Endothelial cell of umbilical vein (primary cell): ENCODE measurements around the gene CRISPLD2.

Experiments
- CTCF ChIP-seq, 2 donors: IDR thresholded peaks; 1 replicate in 1 of 2; 2 replicates in 1 of 2; pipeline ENCODE4 v1.5.1; 2011; ENCODE audit warnings: low read length in 2 of 2, mild to moderate bottlenecking in 2 of 2, moderate library complexity in 2 of 2, control low read depth in 1 of 2, inconsistent platforms in 1 of 2, low read depth in 1 of 2; ENCODE audit not compliant: insufficient read depth in 1 of 2; ENCODE audit errors: extremely low read depth in 1 of 2
- EZH2 ChIP-seq: IDR thresholded peaks from 2 replicates; pipeline ENCODE4 v1.6.1; 2012; ENCODE audit warnings: borderline replicate concordance, low read depth, mild to moderate bottlenecking, moderate library complexity, low read length, inconsistent platforms; ENCODE audit not compliant: severe bottlenecking
- FOS ChIP-seq: IDR thresholded peaks from 2 replicates; pipeline ENCODE4 v1.6.1; 2011; ENCODE audit warnings: mild to moderate bottlenecking, low read length, moderate library complexity, borderline replicate concordance; ENCODE audit not compliant: insufficient read depth
- GATA2 ChIP-seq: IDR thresholded peaks from 2 replicates; pipeline ENCODE4 v1.7.0; 2011; ENCODE audit warnings: low read depth, mild to moderate bottlenecking, moderate library complexity, mixed read lengths, low read length; ENCODE audit not compliant: insufficient read length, insufficient read depth
- JUN ChIP-seq: IDR thresholded peaks from 2 replicates; pipeline ENCODE4 v1.6.1; 2011; ENCODE audit warnings: borderline replicate concordance, low read depth; ENCODE audit not compliant: insufficient read length, insufficient read depth
- MAX ChIP-seq: IDR thresholded peaks from 2 replicates; pipeline ENCODE4 v1.6.1; 2011; ENCODE audit not compliant: insufficient read depth, insufficient read length
- POLR2A ChIP-seq: IDR thresholded peaks from 2 replicates; pipeline ENCODE4 v1.6.1; 2012; ENCODE audit warnings: low read depth, mild to moderate bottlenecking, control low read depth, low read length
- POLR2AphosphoS5 ChIP-seq: IDR thresholded peaks from 2 replicates; pipeline ENCODE4 v1.6.1; 2012; ENCODE audit warnings: low read depth, mild to moderate bottlenecking, control low read depth, low read length, moderate library complexity; ENCODE audit not compliant: insufficient read depth

GRCh38 chr16:84847564-84848355 is 28.0 kb downstream of the CRISPLD2 start:
- no peak for TF ChIP-seq CTCF (IDR thresholded peaks at IDR 0.05; ENCODE audit: extremely low read depth in 1 of 2, insufficient read depth in 1 of 2, low read depth in 1 of 2, low read length in 2 of 2)
- no peak for TF ChIP-seq EZH2
- no peak for TF ChIP-seq POLR2A
- TF ChIP-seq FOS, result no peak
- no peak for TF ChIP-seq POLR2AphosphoS5
- no peak for TF ChIP-seq JUN
- no peak for TF ChIP-seq MAX
- TF ChIP-seq GATA2, result no peak
